ENCODE measurements around the gene TSNAXIP1. TPM values are rescaled to one million over a fixed set of nuclear protein-coding genes. Genes with fewer than 3 reads are reported as not detected.

Gene TSNAXIP1
- total and polyA plus RNA-seq, 4 donors: 4.3 to 20.0 (median 13.3) TPM

- Histone ChIP-seq H3K36me3 (ENCODE audit: control insufficient read depth, insufficient read depth, low read length) (peaks cover 8% of the 10 kb centered on the region), H3K4me1 (ENCODE audit: control insufficient read depth, insufficient read depth, low read length) (peaks cover 3% of the 10 kb centered on the region), H3K27ac (ENCODE audit: low read depth, low read length) (no peak overlapping the region), H3K4me3 (ENCODE audit: low read depth, low read length) (no peak overlapping the region), H3K9me3 (ENCODE audit: control insufficient read depth, insufficient read depth, low read length) (no peaks in the 10 kb centered on the region), H3K27me3 (ENCODE audit: control insufficient read depth, insufficient read depth, low read length) (no peaks in the 10 kb centered on the region)
- 97% methylated on average over 4 of the region's 5 CpGs for WGBS (ENCODE audit: insufficient coverage)
- no peak for DNase-seq (ENCODE audit: low read depth in 4 of 6, low spot score in 6 of 6)
These were observed 25.1 kb upstream of the TSNAXIP1 start for GRCh38 chr16:67781565-67781921.

- no peak overlapping the region for H3K27ac ChIP-seq (ENCODE audit: low read depth, low read length)
- WGBS (ENCODE audit: insufficient coverage): 81% methylated on average over 6 of the region's 12 CpGs
- no peak for DNase-seq (ENCODE audit: low read depth in 4 of 6, low spot score in 6 of 6)
- no peaks in the 10 kb centered on the region for H3K9me3 ChIP-seq (ENCODE audit: control insufficient read depth, insufficient read depth, low read length)
- no peak overlapping the region for H3K4me3 ChIP-seq (ENCODE audit: low read depth, low read length)
- H3K27me3 ChIP-seq (ENCODE audit: control insufficient read depth, insufficient read depth, low read length): no peaks in the 10 kb centered on the region
- H3K4me1 ChIP-seq (ENCODE audit: control insufficient read depth, insufficient read depth, low read length): peaks cover 3% of the 10 kb centered on the region
- H3K36me3 ChIP-seq (ENCODE audit: control insufficient read depth, insufficient read depth, low read length): peaks cover 8% of the 10 kb centered on the region
These were observed 23.9 kb upstream of the TSNAXIP1 start for GRCh38 chr16:67782567-67783352.

GRCh38 chr16:67783353-67783725, 23.4 kb upstream of the TSNAXIP1 start:
- Histone ChIP-seq H3K9me3 (ENCODE audit: control insufficient read depth, insufficient read depth, low read length) (no peaks in the 10 kb centered on the region), H3K27me3 (ENCODE audit: control insufficient read depth, insufficient read depth, low read length) (no peaks in the 10 kb centered on the region), H3K36me3 (ENCODE audit: control insufficient read depth, insufficient read depth, low read length) (peaks cover 8% of the 10 kb centered on the region), H3K4me1 (ENCODE audit: control insufficient read depth, insufficient read depth, low read length) (peaks cover 3% of the 10 kb centered on the region), H3K27ac (ENCODE audit: low read depth, low read length) (no peak overlapping the region), H3K4me3 (ENCODE audit: low read depth, low read length) (no peak overlapping the region)
- DNase-seq (ENCODE audit: low read depth in 4 of 6, low spot score in 6 of 6): no peak

GRCh38 chr16:67786491-67786890, 20.2 kb upstream of the TSNAXIP1 start:
- H3K27ac ChIP-seq (ENCODE audit: low read depth, low read length): no peak overlapping the region
- DNase-seq (ENCODE audit: low read depth in 4 of 6, low spot score in 6 of 6): no peak
- 100% methylated on average over 3 of the region's 5 CpGs for WGBS (ENCODE audit: insufficient coverage)

GRCh38 chr16:67790071-67790470, 16.6 kb upstream of the TSNAXIP1 start:
- no peak for DNase-seq (ENCODE audit: low read depth in 4 of 6, low spot score in 6 of 6)
- no peaks in the 10 kb centered on the region for H3K4me1 ChIP-seq (ENCODE audit: control insufficient read depth, insufficient read depth, low read length)
- no peak overlapping the region for H3K4me3 ChIP-seq (ENCODE audit: low read depth, low read length)
- H3K27me3 ChIP-seq (ENCODE audit: control insufficient read depth, insufficient read depth, low read length): no peaks in the 10 kb centered on the region
- no peak overlapping the region for H3K27ac ChIP-seq (ENCODE audit: low read depth, low read length)
- H3K9me3 ChIP-seq (ENCODE audit: control insufficient read depth, insufficient read depth, low read length): no peaks in the 10 kb centered on the region
- H3K36me3 ChIP-seq (ENCODE audit: control insufficient read depth, insufficient read depth, low read length): peaks cover 3% of the 10 kb centered on the region

More at GRCh38 chr16:67786491-67786890, 20.2 kb upstream of the TSNAXIP1 start:
- Histone ChIP-seq H3K36me3 (ENCODE audit: control insufficient read depth, insufficient read depth, low read length) (peaks cover 8% of the 10 kb centered on the region), H3K4me3 (ENCODE audit: low read depth, low read length) (no peak overlapping the region), H3K27me3 (ENCODE audit: control insufficient read depth, insufficient read depth, low read length) (no peaks in the 10 kb centered on the region), H3K4me1 (ENCODE audit: control insufficient read depth, insufficient read depth, low read length) (no peaks in the 10 kb centered on the region), H3K9me3 (ENCODE audit: control insufficient read depth, insufficient read depth, low read length) (no peaks in the 10 kb centered on the region)

- H3K27me3 ChIP-seq (ENCODE audit: control insufficient read depth, insufficient read depth, low read length): no peaks in the 10 kb centered on the region
- H3K27ac ChIP-seq (ENCODE audit: low read depth, low read length): no peak overlapping the region
- H3K4me1 ChIP-seq (ENCODE audit: control insufficient read depth, insufficient read depth, low read length): no peaks in the 10 kb centered on the region
- WGBS (ENCODE audit: insufficient coverage): no CpG with 5 or more reads among the region's 5 CpGs
- no peak for DNase-seq (ENCODE audit: low read depth in 4 of 6, low spot score in 6 of 6)
- no peak overlapping the region for H3K4me3 ChIP-seq (ENCODE audit: low read depth, low read length)
- peaks cover 36% of the 10 kb centered on the region for H3K36me3 ChIP-seq (ENCODE audit: control insufficient read depth, insufficient read depth, low read length)
- H3K9me3 ChIP-seq (ENCODE audit: control insufficient read depth, insufficient read depth, low read length): no peaks in the 10 kb centered on the region
These were observed 10.5 kb upstream of the TSNAXIP1 start for GRCh38 chr16:67796099-67796718.

- 93% methylated on average over 7 of the region's 7 CpGs for WGBS (ENCODE audit: insufficient coverage)
These were observed 6.3 kb upstream of the TSNAXIP1 start for GRCh38 chr16:67800338-67800926.

GRCh38 chr16:67801241-67801640, 5.4 kb upstream of the TSNAXIP1 start:
- H3K4me3 ChIP-seq (ENCODE audit: low read depth, low read length): no peak overlapping the region
- no peaks in the 10 kb centered on the region for H3K9me3 ChIP-seq (ENCODE audit: control insufficient read depth, insufficient read depth, low read length)
- peaks cover 55% of the 10 kb centered on the region for H3K36me3 ChIP-seq (ENCODE audit: control insufficient read depth, insufficient read depth, low read length)
- WGBS (ENCODE audit: insufficient coverage): 100% methylated on average over 1 of the region's 1 CpG
- DNase-seq (ENCODE audit: low read depth in 4 of 6, low spot score in 6 of 6): no peak
- H3K27me3 ChIP-seq (ENCODE audit: control insufficient read depth, insufficient read depth, low read length): no peaks in the 10 kb centered on the region
- H3K27ac ChIP-seq (ENCODE audit: low read depth, low read length): no peak overlapping the region
- H3K4me1 ChIP-seq (ENCODE audit: control insufficient read depth, insufficient read depth, low read length): peaks cover 10% of the 10 kb centered on the region

More at GRCh38 chr16:67800338-67800926, 6.3 kb upstream of the TSNAXIP1 start:
- Histone ChIP-seq H3K4me1 (ENCODE audit: control insufficient read depth, insufficient read depth, low read length) (peaks cover 5% of the 10 kb centered on the region), H3K4me3 (ENCODE audit: low read depth, low read length) (no peak overlapping the region), H3K27me3 (ENCODE audit: control insufficient read depth, insufficient read depth, low read length) (no peaks in the 10 kb centered on the region), H3K27ac (ENCODE audit: low read depth, low read length) (no peak overlapping the region), H3K9me3 (ENCODE audit: control insufficient read depth, insufficient read depth, low read length) (no peaks in the 10 kb centered on the region), H3K36me3 (ENCODE audit: control insufficient read depth, insufficient read depth, low read length) (peaks cover 59% of the 10 kb centered on the region)
- no peak for DNase-seq (ENCODE audit: low read depth in 4 of 6, low spot score in 6 of 6)

- H3K4me3 ChIP-seq (ENCODE audit: low read depth, low read length): no peak overlapping the region
- DNase-seq (ENCODE audit: low read depth in 4 of 6, low spot score in 6 of 6): no peak
- no peaks in the 10 kb centered on the region for H3K27me3 ChIP-seq (ENCODE audit: control insufficient read depth, insufficient read depth, low read length)
- no peaks in the 10 kb centered on the region for H3K9me3 ChIP-seq (ENCODE audit: control insufficient read depth, insufficient read depth, low read length)
- 92% methylated on average over 2 of the region's 2 CpGs for WGBS (ENCODE audit: insufficient coverage)
- H3K4me1 ChIP-seq (ENCODE audit: control insufficient read depth, insufficient read depth, low read length): peaks cover 10% of the 10 kb centered on the region
- H3K36me3 ChIP-seq (ENCODE audit: control insufficient read depth, insufficient read depth, low read length): peaks cover 55% of the 10 kb centered on the region
- no peak overlapping the region for H3K27ac ChIP-seq (ENCODE audit: low read depth, low read length)
These were observed 4.8 kb upstream of the TSNAXIP1 start for GRCh38 chr16:67801883-67802282.

- WGBS (ENCODE audit: insufficient coverage): no CpG with 5 or more reads among the region's 3 CpGs
- Histone ChIP-seq H3K27ac (ENCODE audit: low read depth, low read length) (no peak overlapping the region), H3K27me3 (ENCODE audit: control insufficient read depth, insufficient read depth, low read length) (no peaks in the 10 kb centered on the region), H3K9me3 (ENCODE audit: control insufficient read depth, insufficient read depth, low read length) (no peaks in the 10 kb centered on the region), H3K4me3 (ENCODE audit: low read depth, low read length) (no peak overlapping the region), H3K4me1 (ENCODE audit: control insufficient read depth, insufficient read depth, low read length) (peaks cover 17% of the 10 kb centered on the region), H3K36me3 (ENCODE audit: control insufficient read depth, insufficient read depth, low read length) (peaks cover 45% of the 10 kb centered on the region)
- no peak for DNase-seq (ENCODE audit: low read depth in 4 of 6, low spot score in 6 of 6)
These were observed 2.8 kb upstream of the TSNAXIP1 start for GRCh38 chr16:67803894-67804293.
